IMR-90 (cell line): Measurements from ENCODE around the gene CGNL1. TPM values are rescaled to one million over a fixed set of nuclear protein-coding genes. Genes with fewer than 3 reads are reported as not detected.

ENCODE experiments used
- ATAC-seq: fragments of 200-7000 bp; cut with Tn5 transposase; 2 replicates; pipeline ENCODE4 v1.9.1; 2020; ENCODE audit warnings: low read depth, mild to moderate bottlenecking, moderate library complexity
- BruUV-seq: library from RNA; stranded (reverse); fragments of 400-500 nt; replicated peaks from 2 replicates; lab custom pipeline; 2021; lab: Mats Ljungman, UMichigan
- CTCF ChIA-PET: fragments of 300-600 bp; formaldehyde crosslinking; extraction: SDS; loops from one replicate; lab custom pipeline; 2021; ENCODE audit warnings: antibody characterized with exemption; lab: Yijun Ruan, JAX
- POLR2A ChIA-PET: fragments of 300-600 bp; sonication (Branson Sonifier 250); formaldehyde crosslinking; loops from one replicate; lab custom pipeline; 2022; ENCODE audit warnings: antibody characterized with exemption; ENCODE audit not compliant: unreplicated experiment; lab: Charles Lee
- DNase-seq: peaks from one replicate; pipeline ENCODE4 v3.0.0; 2013
- H2AFZ ChIP-seq: replicated peaks from 2 replicates; pipeline ENCODE3; 2013; ENCODE audit warnings: low read length, mild to moderate bottlenecking; ENCODE audit not compliant: poor library complexity
- H2AK5ac ChIP-seq: 2 replicates; pipeline ENCODE4 v1.6.1; 2013; ENCODE audit warnings: low read depth, low read length, inconsistent platforms
- H2AK9ac ChIP-seq: replicated peaks from 2 replicates; pipeline ENCODE3; 2013; ENCODE audit warnings: mild to moderate bottlenecking, low read depth, low read length, moderate library complexity; ENCODE audit not compliant: poor library complexity
- H2BK120ac ChIP-seq: 2 replicates; pipeline ENCODE4 v1.6.1; 2013; ENCODE audit warnings: low read depth, low read length, inconsistent platforms
- H2BK15ac ChIP-seq: 3 replicates; pipeline ENCODE4 v1.6.1; 2013; ENCODE audit warnings: low read depth, low read length, inconsistent platforms
- H2BK20ac ChIP-seq: 2 replicates; pipeline ENCODE4 v1.6.1; 2013; ENCODE audit warnings: low read depth, mild to moderate bottlenecking, inconsistent platforms, low read length, moderate library complexity
- H2BK5ac ChIP-seq: 2 replicates; pipeline ENCODE4 v1.6.1; 2013; ENCODE audit warnings: mild to moderate bottlenecking, low read depth, low read length, inconsistent platforms; ENCODE audit not compliant: poor library complexity, severe bottlenecking
- H3K14ac ChIP-seq: replicated peaks from 2 replicates; pipeline ENCODE4 v1.6.1; 2013; ENCODE audit warnings: low read depth, low read length, inconsistent platforms
- H3K18ac ChIP-seq: 2 replicates; pipeline ENCODE4 v1.6.1; 2013; ENCODE audit warnings: low read depth, low read length, control low read depth
- H3K23ac ChIP-seq: 2 replicates; pipeline ENCODE4 v1.6.1; 2013; ENCODE audit warnings: low read depth, low read length, inconsistent platforms
- H3K27ac ChIP-seq: 2 replicates; pipeline ENCODE4 v1.5.1; 2013; ENCODE audit warnings: mild to moderate bottlenecking, control low read depth, low read length; ENCODE audit not compliant: insufficient read depth
- H3K27me3 ChIP-seq: 2 replicates; pipeline ENCODE4 v1.6.1; 2013; ENCODE audit warnings: low read length; ENCODE audit not compliant: control insufficient read depth, insufficient read depth
- H3K36me3 ChIP-seq: 2 replicates; pipeline ENCODE4 v1.6.1; 2013; ENCODE audit warnings: low read length, mixed read lengths; ENCODE audit not compliant: control insufficient read depth, insufficient read depth
- H3K4ac ChIP-seq: 2 replicates; pipeline ENCODE4 v1.6.1; 2013; ENCODE audit warnings: low read depth, low read length, inconsistent platforms
- H3K4me1 ChIP-seq: 2 replicates; pipeline ENCODE4 v1.6.1; 2013; ENCODE audit warnings: low read length, mixed read lengths; ENCODE audit not compliant: control insufficient read depth, insufficient read depth
- H3K4me2 ChIP-seq: 2 replicates; pipeline ENCODE4 v1.6.1; 2013; ENCODE audit warnings: low read depth, mild to moderate bottlenecking, control low read depth, low read length, moderate library complexity
- H3K4me3 ChIP-seq: 2 replicates; pipeline ENCODE4 v1.5.1; 2013; ENCODE audit warnings: low read depth, mild to moderate bottlenecking, control low read depth, low read length, moderate library complexity; ENCODE audit not compliant: insufficient read depth
- H3K56ac ChIP-seq: 2 replicates; pipeline ENCODE4 v1.6.1; 2013; ENCODE audit warnings: low read length, inconsistent platforms; ENCODE audit not compliant: insufficient read depth; ENCODE audit errors: extremely low read depth
- H3K79me1 ChIP-seq, 2 experiments: 2 replicates each; pipeline ENCODE4 v1.6.1; 2013; ENCODE audit warnings: low read length in 2 of 2, inconsistent platforms in 1 of 2, low read depth in 1 of 2
- H3K9ac ChIP-seq: 2 replicates; pipeline ENCODE4 v1.6.1; 2013; ENCODE audit warnings: low read depth, low read length, control low read depth
- H3K9me1 ChIP-seq: 2 replicates; pipeline ENCODE4 v1.6.1; 2013; ENCODE audit warnings: low read length, inconsistent platforms; ENCODE audit not compliant: insufficient read depth
- H3K9me3 ChIP-seq: 2 replicates; pipeline ENCODE4 v1.6.1; 2013; ENCODE audit warnings: low read length; ENCODE audit not compliant: control insufficient read depth, insufficient read depth
- H4K20me1 ChIP-seq: 2 replicates; pipeline ENCODE4 v1.6.1; 2013; ENCODE audit warnings: low read length, inconsistent platforms; ENCODE audit not compliant: insufficient read depth
- H4K5ac ChIP-seq: 2 replicates; pipeline ENCODE4 v1.6.1; 2013; ENCODE audit warnings: mild to moderate bottlenecking, low read depth, low read length, control low read depth
- H4K8ac ChIP-seq, 2 experiments: 2 replicates each; pipeline ENCODE4 v1.6.1; 2013; ENCODE audit warnings: low read depth in 2 of 2, low read length in 2 of 2, control low read depth in 1 of 2, inconsistent platforms in 1 of 2
- H4K91ac ChIP-seq: 2 replicates; pipeline ENCODE4 v1.6.1; 2013; ENCODE audit warnings: low read depth, low read length, inconsistent platforms; ENCODE audit not compliant: insufficient read depth
- BHLHE40 ChIP-seq: fragments of 150-350 bp; IDR thresholded peaks from 2 replicates; pipeline ENCODE4 v1.6.1; 2016; ENCODE audit warnings: mild to moderate bottlenecking, low read depth, low read length
- ELK1 ChIP-seq: fragments of 150-350 bp; IDR thresholded peaks from 2 replicates; pipeline ENCODE4 v1.6.1; 2016; ENCODE audit warnings: low read depth, mild to moderate bottlenecking, low read length, moderate library complexity, borderline replicate concordance
- MXI1 ChIP-seq: IDR thresholded peaks from 2 replicates; pipeline ENCODE4 v1.6.1; 2012; ENCODE audit warnings: low read depth, mild to moderate bottlenecking, low read length, moderate library complexity, borderline replicate concordance
- RAD21 ChIP-seq: IDR thresholded peaks from 2 replicates; pipeline ENCODE4 v1.6.1; 2012; ENCODE audit warnings: low read length, improper control_type of control experiment
- USF2 ChIP-seq: fragments of 150-350 bp; IDR thresholded peaks from 2 replicates; pipeline ENCODE4 v1.6.1; 2017; ENCODE audit warnings: mild to moderate bottlenecking, antibody characterized with exemption, low read length, low read depth
- whole genome bisulfite sequencing, 2 experiments: methylation state at CpG; one replicate each; pipeline versions ENCODE4 v1.1.5 to v1.1.7; 2013; ENCODE audit warnings: missing lambda C conversion rate in 2 of 2; ENCODE audit not compliant: insufficient read length in 1 of 2; ENCODE audit errors: extremely low coverage in 2 of 2; 5-methylcytosine and 5-hydroxymethylcytosine counted together
- dilution Hi-C: fragments of 300-500 bp; cut with HindIII; formaldehyde crosslinking; loops from one replicate; pipeline ENCODE4 v1.14.3; 2018; ENCODE audit warnings: low sequenced_read_pairs; ENCODE audit not compliant: unreplicated experiment
- in situ Hi-C: fragments of 300-500 bp; cut with MboI; formaldehyde crosslinking; loops from 3 replicates; pipeline ENCODE4 v1.14.3; 2019; ENCODE audit warnings: low sequenced_read_pairs, inconsistent platforms, mixed read lengths
- intact Hi-C: fragments of 100-400 bp; cut with micrococcal nuclease; formaldehyde crosslinking; loops from 2 replicates; pipeline ENCODE4 v1.10.0; 2022
- polyA plus RNA-seq, 3 experiments: library from polyadenylated mRNA; depleted of rRNA; stranded (reverse); fragments of >200 nt; gene quantifications; 2 replicates each; pipeline ENCODE4 v1.2.3, GENCODE V29; 2012; ENCODE audit warnings: low replicate concordance in 1 of 3
- total RNA-seq: library from RNA; depleted of rRNA; stranded (reverse); fragments of >200 nt; gene quantifications from 2 replicates; pipeline ENCODE4 v1.2.3, GENCODE V29; 2012

The CGNL1 gene
- total and polyA plus RNA-seq, 2 of the 4 experiments (the other 2 are of a cell fraction) = 0.07 to 0.18 TPM

- Histone ChIP-seq H3K4me3 (no peak overlapping the region), H3K27ac (no peak overlapping the region), H3K56ac (no peak overlapping the region), H3K23ac (no peak overlapping the region), H4K5ac (no peak overlapping the region), H3K4me1 (no peaks in the 10 kb centered on the region), H3K9me1 (no peaks in the 10 kb centered on the region), H2AK9ac (no peak overlapping the region), H3K9ac (no peak overlapping the region), H3K79me1 (no peaks in the 10 kb centered on the region), H2AFZ (no peak overlapping the region), H2BK120ac (no peak overlapping the region), H2BK15ac (no peak overlapping the region), H3K4ac (no peak overlapping the region), H3K36me3 (no peaks in the 10 kb centered on the region), H3K9me3 (no peaks in the 10 kb centered on the region), H4K91ac (no peak overlapping the region), H3K14ac (no peak overlapping the region), H2BK5ac (no peak overlapping the region), H4K20me1 (no peaks in the 10 kb centered on the region), H4K8ac (no peak overlapping the region), H3K4me2 (no peak overlapping the region), H2AK5ac (no peak overlapping the region), H3K27me3 (peaks cover 16% of the 10 kb centered on the region), H2BK20ac (no peak overlapping the region), H3K18ac (no peak overlapping the region)
- intact Hi-C loops (no loop called here), in situ Hi-C loops (loop anchor here (10.0 to 25.0 kb wide), 3 partner anchors 394 to 727 kb away; partner anchors contain the start of gene TCF12), dilution Hi-C loops (loop anchor here (25.0 kb wide), 1 partner anchor 202 kb away; no protein-coding TSS in a partner anchor)
- no peak for DNase-seq
- CTCF ChIA-PET = no interaction called here
- WGBS, 2 experiments = 62% methylated on average over 2 of the region's 9 CpGs; no CpG with 5 or more reads in 1 of the 2 experiments
- POLR2A ChIA-PET = no interaction called here
- no peak for ATAC-seq
- no TSS peak for BruUV-seq
- TF ChIP-seq ELK1 = no peak
- TF ChIP-seq MXI1 = no peak
- TF ChIP-seq BHLHE40 = no peak
- no peak for TF ChIP-seq RAD21
- TF ChIP-seq USF2 = no peak
Measured at GRCh38 chr15:57538821-57539220, 162.5 kb downstream of the CGNL1 start.
